Glutamatergic neuron (in vitro differentiated cells): ENCODE data around the gene CYB5R4. TPM values are rescaled to one million over a fixed set of nuclear protein-coding genes. Genes with fewer than 3 reads are reported as not detected.

ENCODE experiments used
- DNase-seq: peaks from one replicate; pipeline ENCODE4 v3.0.0; 2022
- H3K27ac Mint-ChIP-seq: one replicate; pipeline ENCODE4 v1.8.0; 2020; ENCODE audit warnings: mild to moderate bottlenecking, mixed read lengths, inconsistent platforms; ENCODE audit not compliant: unreplicated experiment
- H3K27me3 Mint-ChIP-seq: one replicate; pipeline ENCODE4 v1.8.0; 2020; ENCODE audit warnings: mild to moderate bottlenecking, moderate library complexity, mixed read lengths, inconsistent platforms; ENCODE audit not compliant: unreplicated experiment
- H3K36me3 Mint-ChIP-seq: one replicate; pipeline ENCODE4 v1.8.0; 2020; ENCODE audit warnings: mild to moderate bottlenecking, mixed read lengths, inconsistent platforms; ENCODE audit not compliant: unreplicated experiment
- H3K4me1 Mint-ChIP-seq: one replicate; pipeline ENCODE4 v1.8.0; 2020; ENCODE audit warnings: mild to moderate bottlenecking, low read depth, mixed read lengths, inconsistent platforms; ENCODE audit not compliant: unreplicated experiment
- H3K4me3 Mint-ChIP-seq: one replicate; pipeline ENCODE4 v1.8.0; 2020; ENCODE audit warnings: mild to moderate bottlenecking, mixed read lengths, inconsistent platforms; ENCODE audit not compliant: unreplicated experiment
- H3K9me3 Mint-ChIP-seq: one replicate; pipeline ENCODE4 v1.8.0; 2020; ENCODE audit warnings: mild to moderate bottlenecking, moderate library complexity, mixed read lengths, inconsistent platforms; ENCODE audit not compliant: unreplicated experiment
- CTCF ChIP-seq: fragments of 200-600 bp; sonication (generic); IDR thresholded peaks from one replicate; pipeline ENCODE4 v1.5.0; 2021; ENCODE audit not compliant: partially characterized antibody, unreplicated experiment
- total RNA-seq: library from RNA; stranded (reverse); fragmentation: NEBNext Ultra II Directional; extraction: Animal tissue kit (Norgen Biotek cat#: 25700); gene quantifications from one replicate; pipeline ENCODE4 v1.2.1, GENCODE V29; 2021; ENCODE audit not compliant: unreplicated experiment

CYB5R4 gene
- total RNA-seq, 1 donor from 2014 or later: 23.1 TPM

- H3K36me3 Mint-ChIP-seq: no peaks in the 10 kb centered on the region
- DNase-seq: no peak
- H3K4me3 Mint-ChIP-seq: no peak overlapping the region
- no peaks in the 10 kb centered on the region for H3K4me1 Mint-ChIP-seq
- no peak overlapping the region for H3K27ac Mint-ChIP-seq
- no peak for TF ChIP-seq CTCF
- no peaks in the 10 kb centered on the region for H3K9me3 Mint-ChIP-seq
- no peaks in the 10 kb centered on the region for H3K27me3 Mint-ChIP-seq
These were observed 35.1 kb upstream of the CYB5R4 start for GRCh38 chr6:83824388-83824801.

GRCh38 chr6:83824831-83825230 is 34.7 kb upstream of the CYB5R4 start:
- Mint-ChIP-seq H3K4me3 (no peak overlapping the region), H3K4me1 (no peaks in the 10 kb centered on the region), H3K27me3 (no peaks in the 10 kb centered on the region), H3K36me3 (no peaks in the 10 kb centered on the region), H3K9me3 (no peaks in the 10 kb centered on the region), H3K27ac (no peak overlapping the region)
- no peak for TF ChIP-seq CTCF
- DNase-seq: no peak

- no peaks in the 10 kb centered on the region for H3K27me3 Mint-ChIP-seq
These were observed 32.4 kb upstream of the CYB5R4 start for GRCh38 chr6:83827050-83827449.

GRCh38 chr6:83838727-83839126 is 20.8 kb upstream of the CYB5R4 start:
- Mint-ChIP-seq H3K4me3 (no peak overlapping the region), H3K4me1 (no peaks in the 10 kb centered on the region), H3K9me3 (no peaks in the 10 kb centered on the region), H3K27me3 (no peaks in the 10 kb centered on the region), H3K27ac (no peak overlapping the region), H3K36me3 (no peaks in the 10 kb centered on the region)
- TF ChIP-seq CTCF: no peak
- no peak for DNase-seq

More at GRCh38 chr6:83827050-83827449, 32.4 kb upstream of the CYB5R4 start:
- H3K27ac Mint-ChIP-seq: no peak overlapping the region
- no peaks in the 10 kb centered on the region for H3K4me1 Mint-ChIP-seq
- no peak overlapping the region for H3K4me3 Mint-ChIP-seq
- TF ChIP-seq CTCF: no peak
- H3K36me3 Mint-ChIP-seq: no peaks in the 10 kb centered on the region
- H3K9me3 Mint-ChIP-seq: no peaks in the 10 kb centered on the region
- DNase-seq: no peak

- Mint-ChIP-seq H3K4me3 (no peak overlapping the region), H3K36me3 (no peaks in the 10 kb centered on the region), H3K27ac (no peak overlapping the region), H3K9me3 (no peaks in the 10 kb centered on the region), H3K4me1 (no peaks in the 10 kb centered on the region), H3K27me3 (no peaks in the 10 kb centered on the region)
- no peak for TF ChIP-seq CTCF
- DNase-seq: no peak
These were observed 15.3 kb upstream of the CYB5R4 start for GRCh38 chr6:83844170-83844569.
